ENCODE data around the gene PIP5K1A. TPM values are rescaled to one million over a fixed set of nuclear protein-coding genes. Genes with fewer than 3 reads are reported as not detected.
"Not testable (repeated sequence)": the region's sequence is repeated elsewhere in the genome, so short reads cannot be mapped to it uniquely, and the experiment has no call there.

The PIP5K1A gene
- total RNA-seq, 1 donor from 2014 or later: 28.5 TPM

DNA sequence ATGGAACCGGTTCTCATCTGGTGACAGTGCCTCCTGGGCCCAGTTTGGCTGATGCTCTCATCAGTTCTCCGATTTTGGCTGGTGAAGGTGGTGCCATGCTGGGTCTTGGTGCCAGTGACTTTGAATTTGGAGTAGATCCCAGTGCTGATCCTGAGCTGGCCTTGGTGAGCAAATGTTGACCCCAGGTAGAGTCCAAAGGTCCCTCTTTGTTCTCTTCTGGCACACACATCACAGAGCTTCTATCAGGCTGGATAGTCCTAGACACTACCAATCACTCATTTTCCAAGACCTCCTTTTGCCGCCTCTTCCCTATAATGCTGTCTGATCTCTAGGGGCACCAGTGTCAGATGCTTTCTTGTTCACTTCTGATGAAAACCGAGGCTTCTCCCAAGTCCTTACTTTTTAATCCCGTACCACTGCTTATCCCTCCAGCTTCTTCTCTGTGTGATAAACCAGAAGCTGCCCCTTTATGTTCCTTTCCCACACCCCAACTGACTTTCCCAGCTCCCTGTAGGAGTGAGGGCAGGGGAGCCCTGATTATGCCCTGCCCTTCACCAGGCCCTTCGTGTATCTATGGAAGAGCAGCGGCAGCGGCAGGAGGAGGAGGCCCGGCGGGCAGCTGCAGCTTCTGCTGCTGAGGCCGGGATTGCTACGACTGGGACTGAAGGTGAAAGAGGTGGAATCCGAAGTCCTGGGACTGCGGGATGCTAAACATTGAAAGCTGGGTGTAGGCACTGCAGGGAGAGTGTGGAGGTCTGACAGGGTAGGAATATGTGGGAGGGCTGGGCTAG, 67.3 kb downstream of the PIP5K1A start:
- no peaks in the 10 kb centered on the region for H3K4me1 ChIP-seq
- intact Hi-C loops (cut with micrococcal nuclease): no loop called here
- TF ChIP-seq, protein P1, sequence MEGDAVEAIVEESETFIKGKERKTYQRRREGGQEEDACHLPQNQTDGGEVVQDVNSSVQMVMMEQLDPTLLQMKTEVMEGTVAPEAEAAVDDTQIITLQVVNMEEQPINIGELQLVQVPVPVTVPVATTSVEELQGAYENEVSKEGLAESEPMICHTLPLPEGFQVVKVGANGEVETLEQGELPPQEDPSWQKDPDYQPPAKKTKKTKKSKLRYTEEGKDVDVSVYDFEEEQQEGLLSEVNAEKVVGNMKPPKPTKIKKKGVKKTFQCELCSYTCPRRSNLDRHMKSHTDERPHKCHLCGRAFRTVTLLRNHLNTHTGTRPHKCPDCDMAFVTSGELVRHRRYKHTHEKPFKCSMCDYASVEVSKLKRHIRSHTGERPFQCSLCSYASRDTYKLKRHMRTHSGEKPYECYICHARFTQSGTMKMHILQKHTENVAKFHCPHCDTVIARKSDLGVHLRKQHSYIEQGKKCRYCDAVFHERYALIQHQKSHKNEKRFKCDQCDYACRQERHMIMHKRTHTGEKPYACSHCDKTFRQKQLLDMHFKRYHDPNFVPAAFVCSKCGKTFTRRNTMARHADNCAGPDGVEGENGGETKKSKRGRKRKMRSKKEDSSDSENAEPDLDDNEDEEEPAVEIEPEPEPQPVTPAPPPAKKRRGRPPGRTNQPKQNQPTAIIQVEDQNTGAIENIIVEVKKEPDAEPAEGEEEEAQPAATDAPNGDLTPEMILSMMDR (IDR thresholded peaks at IDR 0.05; ENCODE audit: borderline replicate concordance): no peak
- no peak overlapping the region for H3K27ac ChIP-seq (replicated peaks)
- H3K27me3 ChIP-seq (ENCODE audit: low read depth): no peaks in the 10 kb centered on the region
- no peaks in the 10 kb centered on the region for H3K9me3 ChIP-seq (replicated peaks)
- no peak overlapping the region for H3K4me3 ChIP-seq
- peaks cover 73% of the 10 kb centered on the region for H3K36me3 ChIP-seq
- DNase-seq: no peak

DNA sequence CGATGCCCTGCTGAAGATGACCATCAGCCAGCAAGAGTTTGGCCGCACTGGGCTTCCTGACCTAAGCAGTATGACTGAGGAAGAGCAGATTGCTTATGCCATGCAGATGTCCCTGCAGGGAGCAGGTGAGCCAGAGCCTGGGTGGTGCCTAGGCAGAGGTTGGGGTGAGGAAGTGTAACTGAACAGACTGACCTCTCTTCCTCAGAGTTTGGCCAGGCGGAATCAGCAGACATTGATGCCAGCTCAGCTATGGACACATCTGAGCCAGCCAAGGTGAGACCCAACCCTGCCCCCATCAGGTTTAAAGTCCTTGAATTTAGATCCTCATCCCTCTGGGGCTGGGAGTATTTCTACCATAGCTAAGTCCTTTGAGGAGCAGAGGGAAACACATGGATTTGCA, 68.0 kb downstream of the PIP5K1A start:
- intact Hi-C loops (cut with micrococcal nuclease): no loop called here
- Histone ChIP-seq H3K4me1 (no peaks in the 10 kb centered on the region), H3K9me3 (replicated peaks) (no peaks in the 10 kb centered on the region), H3K4me3 (no peak overlapping the region), H3K27ac (replicated peaks) (no peak overlapping the region), H3K36me3 (peaks cover 73% of the 10 kb centered on the region), H3K27me3 (ENCODE audit: low read depth) (no peaks in the 10 kb centered on the region)
- DNase-seq: no peak
- TF ChIP-seq, protein P1 (IDR thresholded peaks at IDR 0.05; ENCODE audit: borderline replicate concordance): no peak

DNA sequence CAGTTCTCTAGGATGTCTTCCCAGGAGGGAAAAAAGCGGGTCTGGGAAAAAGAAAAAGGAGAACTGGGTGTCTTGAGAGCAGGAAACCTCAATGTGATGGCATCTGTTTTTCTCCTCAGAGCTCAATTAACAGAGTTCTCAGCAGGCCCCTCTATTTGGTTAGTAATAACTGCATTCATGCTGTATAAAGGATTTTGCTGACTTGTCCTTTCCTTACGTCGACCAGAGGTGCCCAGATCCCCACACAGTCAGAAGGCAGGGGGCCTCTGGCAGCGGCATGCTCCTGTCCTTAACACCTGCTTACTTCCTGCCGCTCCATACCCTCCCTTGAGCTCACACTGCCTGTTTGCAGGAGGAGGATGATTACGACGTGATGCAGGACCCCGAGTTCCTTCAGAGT, 68.5 kb downstream of the PIP5K1A start:
- no peaks in the 10 kb centered on the region for H3K9me3 ChIP-seq (replicated peaks)
- H3K4me3 ChIP-seq: no peak overlapping the region
- H3K27me3 ChIP-seq (ENCODE audit: low read depth): no peaks in the 10 kb centered on the region
- DNase-seq: no peak
- peaks cover 73% of the 10 kb centered on the region for H3K36me3 ChIP-seq
- TF ChIP-seq, protein P1 (IDR thresholded peaks at IDR 0.05; ENCODE audit: borderline replicate concordance): no peak
- intact Hi-C loops (cut with micrococcal nuclease): no loop called here
- peaks cover 4% of the 10 kb centered on the region for H3K4me1 ChIP-seq
- H3K27ac ChIP-seq (replicated peaks): no peak overlapping the region

DNA sequence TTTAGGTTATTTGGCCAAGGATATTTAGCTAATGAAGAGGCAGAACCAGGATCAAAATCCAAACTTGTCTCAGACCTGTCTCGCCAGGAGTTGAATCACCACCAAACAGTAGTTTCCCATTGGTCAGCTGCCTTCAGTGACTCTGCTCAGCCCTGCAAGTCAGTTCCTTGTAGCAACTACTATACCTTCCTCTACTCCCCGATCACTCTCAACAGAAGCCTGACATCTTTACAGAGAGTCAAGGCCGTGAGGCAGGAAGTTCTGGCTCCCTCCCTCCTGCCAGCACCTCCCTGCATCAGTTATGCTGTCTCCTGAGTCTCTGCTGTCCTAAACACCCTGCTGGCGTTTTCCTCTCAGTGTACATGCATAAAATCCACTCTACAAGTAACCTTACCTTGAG, 69.4 kb downstream of the PIP5K1A start:
- peaks cover 5% of the 10 kb centered on the region for H3K4me1 ChIP-seq
- no peaks in the 10 kb centered on the region for H3K27me3 ChIP-seq (ENCODE audit: low read depth)
- H3K27ac ChIP-seq (replicated peaks): no peak overlapping the region
- peaks cover 64% of the 10 kb centered on the region for H3K36me3 ChIP-seq
- H3K9me3 ChIP-seq (replicated peaks): no peaks in the 10 kb centered on the region
- H3K4me3 ChIP-seq: no peak overlapping the region
- TF ChIP-seq, protein P1 (IDR thresholded peaks at IDR 0.05; ENCODE audit: borderline replicate concordance): no peak
- intact Hi-C loops (cut with micrococcal nuclease): no loop called here
- no peak for DNase-seq

DNA sequence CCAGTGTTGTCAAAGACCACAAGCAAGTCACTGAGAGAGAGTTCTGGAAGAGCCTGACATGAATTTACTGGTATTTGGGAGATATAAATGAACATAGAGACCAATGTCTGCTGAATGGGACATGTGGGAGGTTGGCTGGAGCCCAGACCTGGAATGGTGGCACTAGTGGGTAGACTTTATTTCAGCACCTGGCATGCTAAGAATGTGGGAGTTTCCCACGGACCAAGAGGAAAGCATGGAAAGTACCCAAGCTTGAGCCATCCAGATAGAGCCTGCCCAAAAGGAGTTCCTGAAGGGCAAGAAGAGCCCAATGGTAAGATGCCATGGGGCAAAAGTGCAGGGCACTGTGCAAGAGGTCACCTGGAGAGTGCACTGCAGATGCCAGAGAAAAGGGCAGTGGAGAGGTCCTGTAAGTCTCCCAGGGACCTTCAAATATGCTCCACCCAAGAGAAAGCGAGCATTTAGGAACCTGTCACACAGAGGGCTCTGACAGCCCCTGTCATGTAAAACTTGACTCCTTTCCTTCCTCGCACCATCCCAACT, 75.6 kb downstream of the PIP5K1A start:
- Histone ChIP-seq H3K27me3 (ENCODE audit: low read depth) (no peaks in the 10 kb centered on the region), H3K27ac (replicated peaks) (no peak overlapping the region), H3K4me3 (no peak overlapping the region), H3K36me3 (peaks cover 5% of the 10 kb centered on the region), H3K9me3 (replicated peaks) (no peaks in the 10 kb centered on the region), H3K4me1 (peaks cover 5% of the 10 kb centered on the region)
- TF ChIP-seq, protein P1 (IDR thresholded peaks at IDR 0.05; ENCODE audit: borderline replicate concordance): no peak
- no peak for DNase-seq
- intact Hi-C loops (cut with micrococcal nuclease): no loop called here

DNA sequence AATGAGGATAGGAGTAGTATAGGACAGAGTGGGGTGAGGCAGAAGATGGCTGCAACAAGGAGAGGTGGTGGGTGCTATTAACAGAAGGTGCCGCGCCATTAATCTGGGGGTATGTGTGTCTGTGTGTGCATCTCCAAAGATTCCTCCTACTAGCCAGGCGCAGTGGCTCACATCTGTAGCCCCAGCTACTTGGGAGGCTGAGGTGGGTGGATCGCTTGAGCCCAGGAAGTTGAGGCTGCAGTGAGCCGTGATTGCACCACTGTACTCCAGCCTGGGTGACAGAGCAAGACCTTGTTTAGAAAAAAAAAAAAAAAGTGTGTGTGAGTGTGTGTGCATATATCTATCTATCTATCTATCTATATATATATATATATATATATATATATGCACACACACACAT, 77.0 kb downstream of the PIP5K1A start:
- DNase-seq; intact Hi-C loops (cut with micrococcal nuclease); H3K27ac ChIP-seq (replicated peaks); H3K4me1 ChIP-seq; H3K27me3 ChIP-seq (ENCODE audit: low read depth); H3K9me3 ChIP-seq (replicated peaks); H3K36me3 ChIP-seq; H3K4me3 ChIP-seq: not testable (repeated sequence)
